Activated CD8-positive, alpha-beta memory T cell treated with anti-CD3 and anti-CD28 coated beads, Interleukin-2, amount 10 ng/mL, durations not matched to agents 7 days and 5 days (primary cell): ENCODE results near the gene DOCK2. TPM values are rescaled to one million over a fixed set of nuclear protein-coding genes. Genes with fewer than 3 reads are reported as not detected.
"Not testable (repeated sequence)": the region's sequence is repeated elsewhere in the genome, so short reads cannot be mapped to it uniquely, and the experiment has no call there.

Experiments used
- ATAC-seq: fragments of 150-1000 bp; cut with Tn5 transposase; one replicate; pipeline ENCODE4 v1.10.0; 2021; ENCODE audit warnings: moderate library complexity
- CTCF ChIA-PET: fragments of 350-600 bp; sonication (Branson Sonifier 250); formaldehyde crosslinking; loops from one replicate; lab custom pipeline; 2021; ENCODE audit warnings: antibody characterized with exemption; lab: Charles Lee
- DNase-seq: peaks from one replicate; pipeline ENCODE4 v3.0.0-alpha.2; 2020
- H3K27ac Mint-ChIP-seq: one replicate; pipeline ENCODE4 v1.8.0; 2021; ENCODE audit warnings: mild to moderate bottlenecking, mixed read lengths
- H3K27me3 Mint-ChIP-seq: one replicate; pipeline ENCODE4 v1.8.0; 2021; ENCODE audit warnings: mixed read lengths
- H3K36me3 Mint-ChIP-seq: one replicate; pipeline ENCODE4 v1.8.0; 2021; ENCODE audit warnings: mild to moderate bottlenecking, mixed read lengths
- H3K4me1 Mint-ChIP-seq: one replicate; pipeline ENCODE4 v1.8.0; 2021; ENCODE audit warnings: mixed read lengths
- H3K4me3 Mint-ChIP-seq: one replicate; pipeline ENCODE4 v1.8.0; 2021; ENCODE audit warnings: mild to moderate bottlenecking, moderate library complexity, mixed read lengths
- H3K9me3 Mint-ChIP-seq: one replicate; pipeline ENCODE4 v1.8.0; 2022; ENCODE audit warnings: low read depth, mixed read lengths
- total RNA-seq, 2 experiments: library from RNA; stranded (reverse); gene quantifications; one replicate each; pipeline ENCODE4 v1.2.3, GENCODE V29; 2021

DOCK2 gene
- total RNA-seq, 2 experiments from 2014 or later, result 271 to 321 TPM

- no peak for DNase-seq
- H3K9me3 Mint-ChIP-seq, result no peaks in the 10 kb centered on the region
- H3K27ac Mint-ChIP-seq, result no peak overlapping the region
- H3K4me3 Mint-ChIP-seq, result no peak overlapping the region
- CTCF ChIA-PET, result no interaction called here
- ATAC-seq, result no peak
- H3K36me3 Mint-ChIP-seq, result peaks cover 67% of the 10 kb centered on the region
- no peaks in the 10 kb centered on the region for H3K27me3 Mint-ChIP-seq
- no peaks in the 10 kb centered on the region for H3K4me1 Mint-ChIP-seq
Observed at GRCh38 chr5:169817031-169817430, 180.0 kb downstream of the DOCK2 start.

- DNase-seq (no peak), ATAC-seq (no peak)
- H3K9me3 Mint-ChIP-seq, result no peaks in the 10 kb centered on the region
- no peak overlapping the region for H3K27ac Mint-ChIP-seq
- H3K27me3 Mint-ChIP-seq, result no peaks in the 10 kb centered on the region
- CTCF ChIA-PET, result no interaction called here
- no peak overlapping the region for H3K4me3 Mint-ChIP-seq
- peaks cover 9% of the 10 kb centered on the region for H3K36me3 Mint-ChIP-seq
- H3K4me1 Mint-ChIP-seq, result peaks cover 9% of the 10 kb centered on the region
Observed at GRCh38 chr5:169826618-169827017, 189.5 kb downstream of the DOCK2 start.

GRCh38 chr5:169827769-169828168, 190.7 kb downstream of the DOCK2 start:
- Mint-ChIP-seq H3K27me3 (no peaks in the 10 kb centered on the region), H3K36me3 (peaks cover 12% of the 10 kb centered on the region), H3K9me3 (no peaks in the 10 kb centered on the region), H3K4me3 (no peak overlapping the region), H3K4me1 (peaks cover 20% of the 10 kb centered on the region), H3K27ac (no peak overlapping the region)
- CTCF ChIA-PET, result interaction anchor here (1.2 kb wide), 1 partner anchor 11 kb away, joined by 4 read pairs; no protein-coding TSS in a partner anchor
- ATAC-seq, result no peak
- no peak for DNase-seq

- CTCF ChIA-PET, result no interaction called here
- H3K36me3 Mint-ChIP-seq, result peaks cover 14% of the 10 kb centered on the region
- H3K9me3 Mint-ChIP-seq, result no peaks in the 10 kb centered on the region
- H3K27me3 Mint-ChIP-seq, result no peaks in the 10 kb centered on the region
- ATAC-seq, result no peak
- no peak for DNase-seq
- peaks cover 27% of the 10 kb centered on the region for H3K4me1 Mint-ChIP-seq
- H3K27ac Mint-ChIP-seq, result no peak overlapping the region
- no peak overlapping the region for H3K4me3 Mint-ChIP-seq
Observed at GRCh38 chr5:169828385-169828784, 191.3 kb downstream of the DOCK2 start.

- DNase-seq (no peak), ATAC-seq (no peak)
- no peak overlapping the region for H3K27ac Mint-ChIP-seq
- CTCF ChIA-PET, result no interaction called here
- peaks cover 12% of the 10 kb centered on the region for H3K36me3 Mint-ChIP-seq
- H3K9me3 Mint-ChIP-seq, result no peaks in the 10 kb centered on the region
- H3K27me3 Mint-ChIP-seq, result no peaks in the 10 kb centered on the region
- H3K4me3 Mint-ChIP-seq, result no peak overlapping the region
- peaks cover 41% of the 10 kb centered on the region for H3K4me1 Mint-ChIP-seq
Observed at GRCh38 chr5:169831331-169831730, 194.3 kb downstream of the DOCK2 start.

GRCh38 chr5:169832304-169832703, 195.2 kb downstream of the DOCK2 start:
- H3K9me3 Mint-ChIP-seq, result no peaks in the 10 kb centered on the region
- CTCF ChIA-PET, result no interaction called here
- peak; percentile 33 for ATAC-seq
- H3K36me3 Mint-ChIP-seq, result peaks cover 15% of the 10 kb centered on the region
- no peaks in the 10 kb centered on the region for H3K27me3 Mint-ChIP-seq
- peak overlapping the region; percentile 54 for H3K27ac Mint-ChIP-seq
- H3K4me1 Mint-ChIP-seq, result peaks cover 47% of the 10 kb centered on the region
- H3K4me3 Mint-ChIP-seq, result no peak overlapping the region
- DNase-seq, result no peak

GRCh38 chr5:169832845-169833244, 195.8 kb downstream of the DOCK2 start:
- Mint-ChIP-seq H3K9me3 (no peaks in the 10 kb centered on the region), H3K4me3 (no peak overlapping the region), H3K36me3 (peaks cover 15% of the 10 kb centered on the region), H3K27me3 (no peaks in the 10 kb centered on the region), H3K4me1 (peaks cover 51% of the 10 kb centered on the region), H3K27ac (peak overlapping the region; percentile 77)
- peak; percentile 57 for ATAC-seq
- no peak for DNase-seq
- CTCF ChIA-PET, result no interaction called here

GRCh38 chr5:169833681-169834292, 196.7 kb downstream of the DOCK2 start:
- H3K27me3 Mint-ChIP-seq, ATAC-seq, H3K4me3 Mint-ChIP-seq, H3K9me3 Mint-ChIP-seq, CTCF ChIA-PET: not testable (repeated sequence)
- DNase-seq, result peak; percentile 54
- H3K36me3 Mint-ChIP-seq, result peaks cover 16% of the 10 kb centered on the region
- H3K27ac Mint-ChIP-seq, result peak overlapping the region; percentile 77
- peaks cover 56% of the 10 kb centered on the region for H3K4me1 Mint-ChIP-seq

- ATAC-seq, H3K4me3 Mint-ChIP-seq, H3K9me3 Mint-ChIP-seq, H3K27me3 Mint-ChIP-seq, CTCF ChIA-PET: not testable (repeated sequence)
- Mint-ChIP-seq H3K4me1 (peaks cover 63% of the 10 kb centered on the region), H3K36me3 (peaks cover 22% of the 10 kb centered on the region), H3K27ac (peak overlapping the region; percentile 52)
- DNase-seq, result peak; percentile 49
Observed at GRCh38 chr5:169834540-169834939, 197.5 kb downstream of the DOCK2 start.

- CTCF ChIA-PET, result interaction anchor here (1.2 to 1.6 kb wide), 2 partner anchors 10 to 56 kb away, joined by 3 read pairs; no protein-coding TSS in a partner anchor
- H3K4me3 Mint-ChIP-seq, result no peak overlapping the region
- no peaks in the 10 kb centered on the region for H3K9me3 Mint-ChIP-seq
- no peak overlapping the region for H3K27ac Mint-ChIP-seq
- H3K36me3 Mint-ChIP-seq, result peaks cover 43% of the 10 kb centered on the region
- H3K27me3 Mint-ChIP-seq, result no peaks in the 10 kb centered on the region
- ATAC-seq (no peak), DNase-seq (no peak)
- peaks cover 61% of the 10 kb centered on the region for H3K4me1 Mint-ChIP-seq
Observed at GRCh38 chr5:169836835-169837536, 199.9 kb downstream of the DOCK2 start.

GRCh38 chr5:169837686-169838085, 200.6 kb downstream of the DOCK2 start:
- no peak for ATAC-seq
- Mint-ChIP-seq H3K27ac (no peak overlapping the region), H3K9me3 (no peaks in the 10 kb centered on the region), H3K4me3 (no peak overlapping the region), H3K36me3 (peaks cover 49% of the 10 kb centered on the region), H3K27me3 (no peaks in the 10 kb centered on the region), H3K4me1 (peaks cover 54% of the 10 kb centered on the region)
- DNase-seq, result no peak
- CTCF ChIA-PET, result interaction anchor here (1.0 to 1.6 kb wide), 3 partner anchors 9 to 55 kb away, joined by 3 read pairs; no protein-coding TSS in a partner anchor

- DNase-seq (peak; percentile 61), ATAC-seq (peak; percentile 84)
- Mint-ChIP-seq H3K27me3 (no peaks in the 10 kb centered on the region), H3K27ac (peak overlapping the region; percentile 47), H3K36me3 (peaks cover 53% of the 10 kb centered on the region), H3K4me1 (peaks cover 44% of the 10 kb centered on the region), H3K4me3 (no peak overlapping the region), H3K9me3 (no peaks in the 10 kb centered on the region)
- CTCF ChIA-PET, result interaction anchor here (1.0 to 1.3 kb wide), 2 partner anchors 11 to 19 kb away, joined by 3 to 4 read pairs; no protein-coding TSS in a partner anchor
Observed at GRCh38 chr5:169838688-169839087, 201.6 kb downstream of the DOCK2 start.

- Mint-ChIP-seq H3K27ac (no peak overlapping the region), H3K27me3 (no peaks in the 10 kb centered on the region), H3K4me3 (no peak overlapping the region), H3K36me3 (peaks cover 65% of the 10 kb centered on the region), H3K4me1 (peaks cover 42% of the 10 kb centered on the region), H3K9me3 (no peaks in the 10 kb centered on the region)
- ATAC-seq (no peak), DNase-seq (no peak)
- CTCF ChIA-PET, result no interaction called here
Observed at GRCh38 chr5:169840405-169840804, 203.3 kb downstream of the DOCK2 start.

GRCh38 chr5:169842699-169843098, 205.6 kb downstream of the DOCK2 start:
- Mint-ChIP-seq H3K4me3 (no peak overlapping the region), H3K27ac (no peak overlapping the region), H3K36me3 (peaks cover 73% of the 10 kb centered on the region), H3K27me3 (no peaks in the 10 kb centered on the region), H3K9me3 (no peaks in the 10 kb centered on the region), H3K4me1 (peaks cover 28% of the 10 kb centered on the region)
- CTCF ChIA-PET, result no interaction called here
- ATAC-seq (no peak), DNase-seq (no peak)
